ENCODE measurements around the gene IPPK. TPM values are rescaled to one million over a fixed set of nuclear protein-coding genes. Genes with fewer than 3 reads are reported as not detected.

The IPPK gene
- total RNA-seq, 1 donor from 2014 or later = 10.0 TPM

DNA sequence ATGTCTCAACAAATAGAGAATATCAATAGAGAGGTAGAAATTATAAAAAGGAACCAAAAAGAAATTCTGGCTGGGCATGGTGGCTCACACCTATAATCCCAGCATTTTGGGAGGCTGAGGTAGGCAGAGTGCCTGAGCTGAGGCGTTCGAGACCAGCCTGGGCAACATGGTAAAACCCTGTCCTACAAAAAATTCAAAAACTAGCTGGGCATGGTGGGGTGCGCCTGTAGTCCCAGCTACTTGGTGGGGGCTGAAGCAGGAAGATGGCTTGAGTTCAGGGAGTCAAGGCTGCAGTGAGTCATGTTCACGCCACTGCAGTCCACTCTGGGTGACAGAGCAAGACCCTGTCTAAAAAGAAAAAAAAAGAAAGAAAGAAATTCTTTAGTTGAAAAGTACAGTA lies 24.9 kb downstream of the IPPK start:
- DNase-seq (ENCODE audit: low spot score in 2 of 2, unreplicated experiment in 2 of 2) = no peak
- peaks cover 49% of the 10 kb centered on the region for H3K36me3 Mint-ChIP-seq
- TF ChIP-seq, protein P1, sequence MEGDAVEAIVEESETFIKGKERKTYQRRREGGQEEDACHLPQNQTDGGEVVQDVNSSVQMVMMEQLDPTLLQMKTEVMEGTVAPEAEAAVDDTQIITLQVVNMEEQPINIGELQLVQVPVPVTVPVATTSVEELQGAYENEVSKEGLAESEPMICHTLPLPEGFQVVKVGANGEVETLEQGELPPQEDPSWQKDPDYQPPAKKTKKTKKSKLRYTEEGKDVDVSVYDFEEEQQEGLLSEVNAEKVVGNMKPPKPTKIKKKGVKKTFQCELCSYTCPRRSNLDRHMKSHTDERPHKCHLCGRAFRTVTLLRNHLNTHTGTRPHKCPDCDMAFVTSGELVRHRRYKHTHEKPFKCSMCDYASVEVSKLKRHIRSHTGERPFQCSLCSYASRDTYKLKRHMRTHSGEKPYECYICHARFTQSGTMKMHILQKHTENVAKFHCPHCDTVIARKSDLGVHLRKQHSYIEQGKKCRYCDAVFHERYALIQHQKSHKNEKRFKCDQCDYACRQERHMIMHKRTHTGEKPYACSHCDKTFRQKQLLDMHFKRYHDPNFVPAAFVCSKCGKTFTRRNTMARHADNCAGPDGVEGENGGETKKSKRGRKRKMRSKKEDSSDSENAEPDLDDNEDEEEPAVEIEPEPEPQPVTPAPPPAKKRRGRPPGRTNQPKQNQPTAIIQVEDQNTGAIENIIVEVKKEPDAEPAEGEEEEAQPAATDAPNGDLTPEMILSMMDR (IDR thresholded peaks at IDR 0.05; ENCODE audit: unreplicated experiment) = no peak
- no peak overlapping the region for H3K27ac Mint-ChIP-seq
- H3K27me3 Mint-ChIP-seq (ENCODE audit: low read depth) = no peaks in the 10 kb centered on the region
- H3K4me3 Mint-ChIP-seq = no peak overlapping the region
- peaks cover 21% of the 10 kb centered on the region for H3K9me3 Mint-ChIP-seq
- H3K4me1 Mint-ChIP-seq = peaks cover 23% of the 10 kb centered on the region

DNA sequence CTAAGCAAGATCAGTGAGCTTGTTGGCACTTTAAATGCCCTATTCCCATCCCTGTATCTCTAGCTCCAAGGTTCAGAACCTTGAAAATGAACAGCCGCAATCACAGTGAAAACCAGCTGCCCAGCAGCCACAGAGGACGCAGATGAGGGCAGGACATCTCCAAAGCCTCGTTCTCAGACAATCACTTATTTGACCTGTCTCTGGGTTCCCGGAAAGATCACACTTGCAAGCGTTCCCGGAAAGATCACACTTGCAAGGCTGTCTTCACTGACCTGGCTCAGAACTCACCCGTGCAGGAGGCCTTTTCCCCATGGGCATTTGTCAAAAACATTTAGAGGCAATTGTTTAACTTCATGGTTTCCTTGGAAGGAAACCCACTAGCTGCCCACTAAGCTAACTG lies 25.7 kb downstream of the IPPK start:
- DNase-seq (ENCODE audit: low spot score in 2 of 2, unreplicated experiment in 2 of 2) = no peak
- H3K4me3 Mint-ChIP-seq = no peak overlapping the region
- H3K9me3 Mint-ChIP-seq = peaks cover 21% of the 10 kb centered on the region
- TF ChIP-seq, protein P1 (IDR thresholded peaks at IDR 0.05; ENCODE audit: unreplicated experiment) = no peak
- H3K36me3 Mint-ChIP-seq = peaks cover 49% of the 10 kb centered on the region
- no peak overlapping the region for H3K27ac Mint-ChIP-seq
- H3K27me3 Mint-ChIP-seq (ENCODE audit: low read depth) = no peaks in the 10 kb centered on the region
- H3K4me1 Mint-ChIP-seq = peaks cover 23% of the 10 kb centered on the region

DNA sequence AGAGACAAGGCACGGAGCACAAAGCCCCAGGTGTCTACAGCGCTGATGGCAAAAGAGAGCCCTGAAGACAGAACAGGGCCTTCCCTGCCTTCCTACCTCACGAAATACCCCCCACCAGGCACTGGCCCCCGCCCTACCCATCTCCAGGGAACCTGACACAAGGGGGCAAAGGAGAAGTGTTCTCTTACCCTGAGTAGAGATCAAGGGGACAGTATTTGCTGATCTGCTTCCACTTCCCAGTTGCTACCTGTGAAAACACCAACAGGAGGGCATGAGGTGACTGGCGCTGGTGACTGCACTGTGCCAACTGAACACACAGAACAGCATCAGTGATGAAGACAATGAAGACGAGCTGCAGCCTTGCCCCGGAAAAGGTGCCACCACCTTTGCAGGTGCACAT lies 27.4 kb downstream of the IPPK start:
- DNase-seq (ENCODE audit: low spot score in 2 of 2, unreplicated experiment in 2 of 2) = no peak
- Mint-ChIP-seq H3K4me1 (peaks cover 23% of the 10 kb centered on the region), H3K36me3 (peaks cover 44% of the 10 kb centered on the region)

DNA sequence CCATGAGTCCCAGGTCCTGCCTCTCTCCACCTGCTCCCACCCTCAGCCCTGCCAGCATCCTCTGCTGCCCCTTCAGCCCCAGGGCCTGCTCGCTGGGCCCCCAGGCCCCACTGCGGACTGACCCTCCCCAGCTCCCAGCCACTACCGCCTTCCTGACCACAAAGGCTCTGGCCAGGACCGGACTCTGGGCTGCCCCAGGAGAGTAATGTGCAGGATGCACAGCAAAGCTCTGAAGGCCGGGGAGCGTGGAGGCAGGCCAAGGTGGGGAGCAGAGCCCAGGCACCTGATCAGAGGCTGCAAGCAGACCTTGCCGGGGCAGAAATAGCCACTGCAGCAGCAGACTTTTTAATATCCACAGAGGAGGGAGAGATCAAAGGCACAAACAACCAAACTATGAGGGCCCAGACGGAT lies 27.9 kb downstream of the IPPK start:
- TF ChIP-seq, protein P1 (IDR thresholded peaks at IDR 0.05; ENCODE audit: unreplicated experiment) = no peak
- no peaks in the 10 kb centered on the region for H3K27me3 Mint-ChIP-seq (ENCODE audit: low read depth)

More for the DNA sequence above, 27.4 kb downstream of the IPPK start:
- TF ChIP-seq, protein P1 (IDR thresholded peaks at IDR 0.05; ENCODE audit: unreplicated experiment) = no peak
- Mint-ChIP-seq H3K27ac (peak overlapping the region; percentile 82), H3K4me3 (no peak overlapping the region), H3K9me3 (peaks cover 21% of the 10 kb centered on the region), H3K27me3 (ENCODE audit: low read depth) (no peaks in the 10 kb centered on the region)

DNA sequence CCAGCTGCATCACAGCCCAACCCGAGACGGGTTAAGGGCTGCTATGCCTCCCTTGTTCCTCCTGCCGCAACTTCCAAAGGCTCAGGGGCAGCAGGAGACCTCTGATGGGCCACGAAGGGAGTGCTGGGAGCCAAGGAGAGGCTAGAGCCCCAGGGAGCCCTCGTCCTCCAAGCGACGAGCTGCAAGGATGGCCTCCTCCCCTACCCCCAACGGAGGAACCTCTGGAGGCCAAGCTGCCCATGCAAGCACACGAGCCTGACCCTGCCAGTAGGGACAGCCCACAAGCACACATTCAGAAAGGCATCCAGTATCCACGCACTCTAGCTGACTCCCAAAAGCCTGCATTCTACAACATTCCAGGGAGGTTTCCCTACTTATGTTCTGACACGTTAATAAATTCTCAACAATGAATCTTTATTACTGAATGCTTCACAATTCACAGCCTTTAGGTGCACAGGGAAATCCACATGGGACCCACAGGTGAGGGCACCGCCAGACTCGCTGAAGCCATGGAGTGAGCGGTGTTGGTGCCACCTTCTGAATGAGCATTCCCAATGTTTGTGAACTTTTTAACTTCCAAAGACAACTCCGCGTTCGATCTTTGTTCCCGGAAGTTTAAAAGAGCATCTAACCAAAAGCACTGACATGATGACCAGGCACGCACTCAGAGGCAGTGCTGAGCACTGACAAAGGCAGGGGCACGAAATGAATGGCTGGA lies 28.7 kb downstream of the IPPK start:
- Mint-ChIP-seq H3K27me3 (ENCODE audit: low read depth) (no peaks in the 10 kb centered on the region), H3K4me3 (peak overlapping the region; percentile 20)
- no peak for DNase-seq (ENCODE audit: low spot score in 2 of 2, unreplicated experiment in 2 of 2)

More for the DNA sequence above, 27.9 kb downstream of the IPPK start:
- Mint-ChIP-seq H3K9me3 (peaks cover 18% of the 10 kb centered on the region), H3K4me1 (peaks cover 23% of the 10 kb centered on the region), H3K4me3 (no peak overlapping the region), H3K36me3 (peaks cover 39% of the 10 kb centered on the region), H3K27ac (peak overlapping the region; percentile 82)
- DNase-seq (ENCODE audit: low spot score in 2 of 2, unreplicated experiment in 2 of 2) = no peak

More for the DNA sequence above, 28.7 kb downstream of the IPPK start:
- peaks cover 34% of the 10 kb centered on the region for H3K36me3 Mint-ChIP-seq
- peaks cover 14% of the 10 kb centered on the region for H3K9me3 Mint-ChIP-seq
- H3K4me1 Mint-ChIP-seq = peaks cover 23% of the 10 kb centered on the region
- TF ChIP-seq, protein P1 (IDR thresholded peaks at IDR 0.05; ENCODE audit: unreplicated experiment) = no peak
- peak overlapping the region; percentile 95 for H3K27ac Mint-ChIP-seq
